Adrenal gland (tissue), 12 donors: ENCODE measurements around the gene ACCS. TPM values are rescaled to one million over a fixed set of nuclear protein-coding genes. Genes with fewer than 3 reads are reported as not detected.

Source experiments
- DNase-seq, 7 donors: peaks; one replicate each; pipeline ENCODE4 v3.0.0-alpha.2; 2019 to 2020
- H3K27ac ChIP-seq, 5 donors: fragments of 200-600 bp; sonication (generic) in 4 of 5; 1 replicate in 3 of 5; 2 replicates in 2 of 5; pipeline versions ENCODE4 v1.5.1 to v1.8.0; 2016 to 2020; ENCODE audit warnings: mild to moderate bottlenecking in 1 of 5
- H3K27me3 ChIP-seq: fragments of 200-600 bp; 2 replicates; pipeline ENCODE4 v1.8.0; 2021
- H3K36me3 ChIP-seq, 2 donors: fragments of 200-600 bp; replicated peaks in 1 of 2; 1 replicate in 1 of 2; 2 replicates in 1 of 2; pipeline versions ENCODE4 v1.5.1 to v1.8.0; 2018 to 2022
- H3K4me1 ChIP-seq, 2 donors: fragments of 200-600 bp; replicated peaks in 1 of 2; 1 replicate in 1 of 2; 2 replicates in 1 of 2; pipeline versions ENCODE4 v1.5.1 to v1.8.0; 2018 to 2021
- H3K4me3 ChIP-seq, 4 donors: fragments of 200-600 bp; sonication (generic) in 3 of 4; one replicate each; pipeline ENCODE4 v1.5.1; 2016 to 2018
- H3K9me3 ChIP-seq, 3 donors: fragments of 200-600 bp; sonication (generic) in 1 of 3; replicated peaks in 1 of 3; 1 replicate in 2 of 3; 2 replicates in 1 of 3; pipeline versions ENCODE4 v1.5.1 to v1.8.0; 2016 to 2021
- CTCF ChIP-seq, 6 experiments: fragments of 450-650 bp in 4 of 6; fragments of 200-600 bp in 2 of 6; sonication (generic) in 1 of 6; IDR thresholded peaks; 1 replicate in 5 of 6; 2 replicates in 1 of 6; pipeline versions ENCODE4 v1.5.1 to v1.8.0; 2016 to 2021; ENCODE audit warnings: antibody characterized with exemption in 6 of 6, mild to moderate bottlenecking in 2 of 6, moderate library complexity in 1 of 6
- POLR2A ChIP-seq, 2 donors: fragments of 450-650 bp; IDR thresholded peaks; one replicate each; pipeline ENCODE4 v1.6.1; 2017; ENCODE audit warnings: antibody characterized with exemption in 2 of 2, mild to moderate bottlenecking in 2 of 2, moderate library complexity in 1 of 2
- WGBS, 4 donors: extraction: QIAGEN DNeasy Blood & Tissue Kit in 2 of 4; methylation state at CpG; one replicate each; pipeline versions ENCODE4 v1.1.5 to v1.1.7; 2013 to 2017; 5-methylcytosine and 5-hydroxymethylcytosine counted together
- intact Hi-C, 2 donors: fragments of 100-400 bp; cut with DNase I; formaldehyde crosslinking; loops; one replicate each; pipeline versions ENCODE4 v1.14.1 to v1.15.0; 2022 to 2023
- polyA plus RNA-seq, 3 donors: library from polyadenylated mRNA; stranded (reverse); fragments of 200-250 nt in 2 of 3; fragments of 350-450 nt in 1 of 3; fragmentation: Illumina TruSeq in 1 of 3; extraction: RNeasy Lipid Tissue Mini Kit (QIAGEN cat#74804) in 1 of 3; gene quantifications; one replicate each; pipeline ENCODE4 v1.2.3, GENCODE V29; 2013 to 2014
- total RNA-seq, 9 donors: library from RNA; depleted of rRNA in 4 of 9; stranded (reverse); fragments of >200 nt in 4 of 9; fragments of 120-200 nt in 1 of 9; fragmentation: NEBNext Ultra II Directional in 1 of 9; extraction: Animal tissue kit (Norgen Biotek cat#: 25700) in 1 of 9; gene quantifications; one replicate each; pipeline versions ENCODE4 v1.1.0 to v1.2.4, GENCODE V29; 2013 to 2023
- donor health status: healthy with polysubstance abuse.
- donor health status: Bipolar disorder and iron deficiency.
- donor health status: DM: yes; HTN: yes; CAD: no.
- donor health status: DM: no; HTN: no; CAD: no.
- donor health status: DM: no; HTN: no; CAD: no.
- donor health status: DM: yes; HTN: yes; CAD: no.

The ACCS gene
- total and polyA plus RNA-seq, 12 donors: 9.8 to 195 (median 41.4) TPM

GRCh38 chr11:44120169-44120568, 54.1 kb downstream of the ACCS start:
- H3K27ac ChIP-seq: no peak overlapping the region
- H3K4me1 ChIP-seq: no peaks in the 10 kb centered on the region
- 77 to 87% (median 83%) methylated on average over 5 of the region's 5 CpGs for WGBS, 4 donors
- peak in 2 of 7 donors; percentile 12 to 21 for DNase-seq
- H3K4me3 ChIP-seq: no peak overlapping the region
- TF ChIP-seq POLR2A (IDR thresholded peaks at IDR 0.05) (no peak), CTCF (IDR thresholded peaks at IDR 0.05) (peak in 3 of 6 experiments; percentile 14 to 24 (median 20))
- intact Hi-C loops: no loop called here
- H3K27me3 ChIP-seq: no peaks in the 10 kb centered on the region
- peaks cover 0 to 13% of the 10 kb centered on the region in 2 donors for H3K36me3 ChIP-seq
- no peaks in the 10 kb centered on the region for H3K9me3 ChIP-seq

- 69 to 89% (median 80%) methylated on average over 4 of the region's 4 CpGs for WGBS, 4 donors
- Histone ChIP-seq H3K4me3 (no peak overlapping the region), H3K27me3 (no peaks in the 10 kb centered on the region), H3K4me1 (no peaks in the 10 kb centered on the region), H3K9me3 (no peaks in the 10 kb centered on the region), H3K27ac (no peak overlapping the region), H3K36me3 (peaks cover 0 to 55% of the 10 kb centered on the region in 2 donors)
- no peak for TF ChIP-seq CTCF (IDR thresholded peaks at IDR 0.05)
- no peak for TF ChIP-seq POLR2A (IDR thresholded peaks at IDR 0.05)
- no peak for DNase-seq
- intact Hi-C loops: no loop called here
Observed at GRCh38 chr11:44125598-44125997, 59.5 kb downstream of the ACCS start.

- no peaks in the 10 kb centered on the region for H3K4me1 ChIP-seq
- DNase-seq: no peak
- intact Hi-C loops: no loop called here
- H3K4me3 ChIP-seq: no peak overlapping the region
- WGBS, 4 donors: 72 to 78% (median 77%) methylated on average over 2 of the region's 2 CpGs
- peaks cover 0 to 62% of the 10 kb centered on the region in 2 donors for H3K36me3 ChIP-seq
- no peaks in the 10 kb centered on the region for H3K27me3 ChIP-seq
- no peaks in the 10 kb centered on the region for H3K9me3 ChIP-seq
- no peak overlapping the region for H3K27ac ChIP-seq
- TF ChIP-seq CTCF (IDR thresholded peaks at IDR 0.05) (no peak), POLR2A (IDR thresholded peaks at IDR 0.05) (no peak)
Observed at GRCh38 chr11:44126304-44126703, 60.2 kb downstream of the ACCS start.

GRCh38 chr11:44127130-44127529, 61.1 kb downstream of the ACCS start:
- TF ChIP-seq POLR2A (IDR thresholded peaks at IDR 0.05) (no peak), CTCF (IDR thresholded peaks at IDR 0.05) (no peak)
- 87 to 95% (median 93%) methylated on average over 6 to 8 of the region's 8 CpGs for WGBS, 4 donors

More at GRCh38 chr11:44127130-44127529, 61.1 kb downstream of the ACCS start:
- peaks cover 0 to 64% of the 10 kb centered on the region in 2 donors for H3K36me3 ChIP-seq
- intact Hi-C loops: no loop called here
- H3K4me3 ChIP-seq: no peak overlapping the region
- DNase-seq: no peak
- no peaks in the 10 kb centered on the region for H3K9me3 ChIP-seq
- H3K4me1 ChIP-seq: no peaks in the 10 kb centered on the region
- H3K27ac ChIP-seq: no peak overlapping the region
- H3K27me3 ChIP-seq: no peaks in the 10 kb centered on the region
